ENCODE results near the gene ZFPM1. TPM values are rescaled to one million over a fixed set of nuclear protein-coding genes. Genes with fewer than 3 reads are reported as not detected.

Gene ZFPM1
- polyA plus RNA-seq, 1 experiment, result 0.22 TPM

GRCh38 chr16:88427376-88427775 is 25.7 kb upstream of the ZFPM1 start:
- Histone ChIP-seq H3K4me3 (ENCODE audit: low read depth, low read length) (no peak overlapping the region), H3K27me3 (ENCODE audit: control insufficient read depth, insufficient read depth, low read length) (no peaks in the 10 kb centered on the region), H3K36me3 (ENCODE audit: control insufficient read depth, insufficient read depth, low read length) (peaks cover 6% of the 10 kb centered on the region)
- TF ChIP-seq, protein P1, sequence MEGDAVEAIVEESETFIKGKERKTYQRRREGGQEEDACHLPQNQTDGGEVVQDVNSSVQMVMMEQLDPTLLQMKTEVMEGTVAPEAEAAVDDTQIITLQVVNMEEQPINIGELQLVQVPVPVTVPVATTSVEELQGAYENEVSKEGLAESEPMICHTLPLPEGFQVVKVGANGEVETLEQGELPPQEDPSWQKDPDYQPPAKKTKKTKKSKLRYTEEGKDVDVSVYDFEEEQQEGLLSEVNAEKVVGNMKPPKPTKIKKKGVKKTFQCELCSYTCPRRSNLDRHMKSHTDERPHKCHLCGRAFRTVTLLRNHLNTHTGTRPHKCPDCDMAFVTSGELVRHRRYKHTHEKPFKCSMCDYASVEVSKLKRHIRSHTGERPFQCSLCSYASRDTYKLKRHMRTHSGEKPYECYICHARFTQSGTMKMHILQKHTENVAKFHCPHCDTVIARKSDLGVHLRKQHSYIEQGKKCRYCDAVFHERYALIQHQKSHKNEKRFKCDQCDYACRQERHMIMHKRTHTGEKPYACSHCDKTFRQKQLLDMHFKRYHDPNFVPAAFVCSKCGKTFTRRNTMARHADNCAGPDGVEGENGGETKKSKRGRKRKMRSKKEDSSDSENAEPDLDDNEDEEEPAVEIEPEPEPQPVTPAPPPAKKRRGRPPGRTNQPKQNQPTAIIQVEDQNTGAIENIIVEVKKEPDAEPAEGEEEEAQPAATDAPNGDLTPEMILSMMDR (IDR thresholded peaks at IDR 0.05; ENCODE audit: insufficient read depth, low read depth, low read length), result no peak
- ChIA-PET POLR2A (no interaction called here), CTCF (interaction anchor here (0.7 to 1.7 kb wide), 2 partner anchors 8 to 9 kb away, joined by 3 to 6 read pairs; no protein-coding TSS in a partner anchor)
- no peak for DNase-seq (ENCODE audit: low read depth)

DNA sequence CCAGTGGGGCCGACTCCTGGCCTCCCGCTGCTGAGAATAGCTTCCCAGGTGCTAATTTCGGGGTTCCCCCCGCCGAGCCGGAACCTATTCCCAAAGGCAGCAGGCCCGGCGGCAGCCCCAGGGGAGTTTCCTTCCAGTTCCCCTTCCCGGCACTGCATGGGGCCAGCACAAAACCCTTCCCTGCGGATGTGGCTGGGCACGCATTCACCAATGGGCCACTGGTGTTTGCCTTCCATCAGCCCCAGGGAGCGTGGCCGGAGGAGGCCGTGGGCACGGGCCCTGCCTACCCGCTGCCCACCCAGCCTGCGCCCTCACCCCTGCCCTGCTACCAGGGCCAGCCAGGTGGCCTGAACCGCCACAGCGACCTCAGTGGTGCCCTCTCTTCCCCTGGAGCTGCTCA is 24.9 kb upstream of the ZFPM1 start:
- H3K36me3 ChIP-seq (ENCODE audit: control insufficient read depth, insufficient read depth, low read length), result peaks cover 6% of the 10 kb centered on the region
- no peak for DNase-seq (ENCODE audit: low read depth)
- H3K4me3 ChIP-seq (ENCODE audit: low read depth, low read length), result no peak overlapping the region
- ChIA-PET CTCF (interaction anchor here (1.7 kb wide), 1 partner anchor 8 kb away, joined by 6 read pairs; no protein-coding TSS in a partner anchor), POLR2A (no interaction called here)
- H3K27me3 ChIP-seq (ENCODE audit: control insufficient read depth, insufficient read depth, low read length), result no peaks in the 10 kb centered on the region
- TF ChIP-seq, protein P1 (IDR thresholded peaks at IDR 0.05; ENCODE audit: insufficient read depth, low read depth, low read length), result no peak

GRCh38 chr16:88428616-88429386 is 24.3 kb upstream of the ZFPM1 start:
- Histone ChIP-seq H3K36me3 (ENCODE audit: control insufficient read depth, insufficient read depth, low read length) (peaks cover 6% of the 10 kb centered on the region), H3K4me3 (ENCODE audit: low read depth, low read length) (no peak overlapping the region), H3K27me3 (ENCODE audit: control insufficient read depth, insufficient read depth, low read length) (no peaks in the 10 kb centered on the region)
- DNase-seq (ENCODE audit: low read depth), result no peak
- TF ChIP-seq, protein P1 (IDR thresholded peaks at IDR 0.05; ENCODE audit: insufficient read depth, low read depth, low read length), result peak; percentile 25; the same call in 1 of the 2 replicates
- ChIA-PET CTCF (interaction anchor here (1.7 kb wide), 1 partner anchor 8 kb away, joined by 6 read pairs; no protein-coding TSS in a partner anchor), POLR2A (no interaction called here)

- H3K27me3 ChIP-seq (ENCODE audit: control insufficient read depth, insufficient read depth, low read length), result no peaks in the 10 kb centered on the region
- TF ChIP-seq, protein P1 (IDR thresholded peaks at IDR 0.05; ENCODE audit: insufficient read depth, low read depth, low read length), result no peak
- ChIA-PET CTCF (no interaction called here), POLR2A (no interaction called here)
- no peak for DNase-seq (ENCODE audit: low read depth)
- H3K36me3 ChIP-seq (ENCODE audit: control insufficient read depth, insufficient read depth, low read length), result peaks cover 6% of the 10 kb centered on the region
- no peak overlapping the region for H3K4me3 ChIP-seq (ENCODE audit: low read depth, low read length)
Observed at GRCh38 chr16:88429387-88430184, 23.5 kb upstream of the ZFPM1 start.

GRCh38 chr16:88430185-88430523 is 22.9 kb upstream of the ZFPM1 start:
- ChIA-PET POLR2A (no interaction called here), CTCF (no interaction called here)
- Histone ChIP-seq H3K36me3 (ENCODE audit: control insufficient read depth, insufficient read depth, low read length) (peaks cover 6% of the 10 kb centered on the region), H3K4me3 (ENCODE audit: low read depth, low read length) (no peak overlapping the region), H3K27me3 (ENCODE audit: control insufficient read depth, insufficient read depth, low read length) (no peaks in the 10 kb centered on the region)
- TF ChIP-seq, protein P1 (IDR thresholded peaks at IDR 0.05; ENCODE audit: insufficient read depth, low read depth, low read length), result no peak
- no peak for DNase-seq (ENCODE audit: low read depth)
